HG03103 (cell line): ENCODE results near the gene CCDC81.
"Not testable (repeated sequence)": the region's sequence is repeated elsewhere in the genome, so short reads cannot be mapped to it uniquely, and the experiment has no call there.

ENCODE experiments used
- ATAC-seq: cut with Tn5 transposase; IDR thresholded peaks from one replicate; pipeline ENCODE4 v1.9.1; 2021; ENCODE audit warnings: low read depth; ENCODE audit not compliant: unreplicated experiment

CCDC81 gene

DNA sequence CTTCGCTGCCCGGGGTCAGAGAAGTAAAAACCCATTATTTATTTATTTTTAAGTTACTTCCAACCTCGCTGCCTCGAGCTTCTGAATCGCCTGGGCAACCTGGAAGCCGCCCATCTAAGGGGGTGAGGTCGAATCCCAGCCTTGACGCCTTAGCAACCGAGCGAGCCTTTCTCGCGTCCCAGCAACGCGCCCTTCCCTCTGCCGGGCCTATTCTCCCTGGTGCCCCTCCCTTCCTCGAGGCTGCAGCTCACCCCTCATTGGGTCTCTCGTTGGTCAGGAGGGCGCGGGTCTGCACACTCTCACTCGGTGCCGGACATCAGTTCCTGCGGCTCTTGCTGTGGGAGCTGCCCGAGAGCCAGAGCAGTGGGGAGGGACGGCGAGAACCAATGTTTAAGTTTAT lies at the start of gene CCDC81:
TSS of gene CCDC81 (plus strand) at position 302 of the 400 bp plus-strand sequence. CDS start 277 bp downstream, outside the sequence.
- no peak for ATAC-seq

DNA sequence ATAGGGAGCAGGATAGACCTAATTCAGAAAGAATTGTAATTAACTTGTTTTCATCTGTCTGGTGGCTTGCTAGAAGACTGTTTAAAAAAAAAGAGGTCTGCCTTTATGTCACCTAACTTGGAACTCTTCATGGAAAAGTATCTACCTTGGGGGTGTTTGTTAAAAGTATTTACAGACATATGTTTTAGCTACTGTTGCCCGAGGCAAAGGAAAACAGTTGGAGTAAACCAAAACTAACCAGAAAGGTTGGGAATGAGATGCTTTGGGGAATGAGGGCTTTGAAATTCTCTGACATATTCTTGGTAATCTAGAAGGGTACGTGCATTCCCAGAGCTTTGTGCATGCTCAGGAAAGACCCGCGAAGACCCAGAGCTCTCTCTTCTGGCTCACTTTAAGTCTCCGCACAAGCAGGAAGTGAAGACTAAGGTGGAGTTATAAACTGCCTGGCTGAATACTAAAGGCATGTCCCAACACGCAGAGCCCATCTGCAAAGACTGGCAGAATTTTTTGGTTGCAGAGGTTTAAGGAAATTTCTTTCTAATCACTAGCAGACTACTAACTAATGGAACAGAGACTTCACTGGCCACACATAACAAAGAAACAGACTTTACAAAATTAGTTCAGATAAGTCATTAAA lies 39.4 kb upstream of the CCDC81 start:
- no peak for ATAC-seq

DNA sequence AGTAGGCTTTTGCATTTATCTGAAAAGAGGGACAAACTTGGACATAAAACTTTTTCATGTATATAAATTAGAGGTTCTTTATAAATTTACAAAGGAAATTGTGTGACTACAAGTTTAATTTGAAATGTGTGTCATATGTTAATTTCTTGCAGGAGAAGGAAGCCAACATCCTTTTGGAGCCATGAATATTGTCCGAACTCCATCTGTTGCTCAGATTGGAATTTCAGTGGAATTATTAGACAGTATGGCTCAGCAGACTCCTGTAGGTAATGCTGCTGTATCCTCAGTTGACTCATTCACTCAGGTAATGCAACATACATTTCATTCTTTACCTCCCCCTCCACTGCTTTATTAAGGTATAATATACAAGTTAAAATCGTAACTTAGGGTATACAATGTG lies 37.5 kb upstream of the CCDC81 start:
- no peak for ATAC-seq

- ATAC-seq, result no peak
These were observed 33.3 kb upstream of the CCDC81 start for GRCh38 chr11:86341382-86341781.

- no peak for ATAC-seq
These were observed 28.2 kb upstream of the CCDC81 start for GRCh38 chr11:86346513-86346912.

GRCh38 chr11:86355256-86355655 lies 19.4 kb upstream of the CCDC81 start:
- ATAC-seq, result no peak

GRCh38 chr11:86357412-86357811 lies 17.3 kb upstream of the CCDC81 start:
- ATAC-seq, result not testable (repeated sequence)

GRCh38 chr11:86358720-86359119 lies 16.0 kb upstream of the CCDC81 start:
- no peak for ATAC-seq

DNA sequence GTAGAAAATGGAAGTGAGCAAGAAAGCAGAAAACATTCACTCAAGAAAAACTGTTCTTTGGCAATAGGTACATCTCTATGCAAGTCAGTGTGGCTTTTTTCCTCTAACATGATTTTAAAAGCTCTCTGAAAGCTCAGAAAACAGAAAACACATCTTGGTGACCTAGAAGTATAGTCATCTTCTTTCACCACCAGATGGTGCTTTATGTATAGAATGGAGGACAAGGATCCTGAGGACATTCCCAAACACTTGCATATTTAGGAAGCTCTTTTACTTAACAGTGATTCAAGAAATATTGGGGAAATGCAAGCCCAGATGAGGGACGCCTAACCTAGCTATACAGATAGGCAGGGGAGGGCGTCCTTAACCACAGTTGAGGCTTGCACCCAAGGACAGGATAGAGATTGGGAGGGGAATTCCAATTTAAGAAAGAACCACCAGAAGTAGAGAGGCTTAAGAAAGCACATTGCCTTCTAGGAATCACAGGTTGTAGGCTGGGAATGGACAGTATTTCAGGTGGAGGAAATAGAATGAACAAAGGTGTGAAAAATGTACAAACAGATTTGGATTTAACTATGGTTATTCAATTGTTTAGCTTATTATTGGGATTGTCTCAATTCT lies 13.8 kb upstream of the CCDC81 start:
- ATAC-seq, result no peak

GRCh38 chr11:86363424-86363823 lies 11.3 kb upstream of the CCDC81 start:
- no peak for ATAC-seq

DNA sequence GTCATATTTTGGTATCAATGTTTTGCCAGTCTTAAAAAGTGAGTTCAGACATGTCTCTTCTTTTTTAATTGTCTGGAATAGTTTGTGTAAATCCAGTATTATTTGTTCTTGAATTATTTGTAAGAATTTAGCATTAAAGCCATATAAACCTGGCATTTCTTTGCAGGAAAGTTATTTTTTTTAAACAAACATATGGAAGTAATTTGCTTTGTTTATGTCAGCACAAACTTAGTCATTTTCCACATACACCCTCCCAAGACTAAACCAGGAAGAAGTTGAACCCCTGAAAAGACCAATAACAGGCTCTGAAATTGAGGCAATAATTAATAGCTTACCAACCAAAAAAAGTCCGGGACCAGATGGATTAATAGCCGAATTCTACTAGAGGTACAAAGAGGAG lies 9.1 kb upstream of the CCDC81 start:
- ATAC-seq, result no peak

GRCh38 chr11:86369668-86370067 lies 5.0 kb upstream of the CCDC81 start:
- ATAC-seq, result no peak

DNA sequence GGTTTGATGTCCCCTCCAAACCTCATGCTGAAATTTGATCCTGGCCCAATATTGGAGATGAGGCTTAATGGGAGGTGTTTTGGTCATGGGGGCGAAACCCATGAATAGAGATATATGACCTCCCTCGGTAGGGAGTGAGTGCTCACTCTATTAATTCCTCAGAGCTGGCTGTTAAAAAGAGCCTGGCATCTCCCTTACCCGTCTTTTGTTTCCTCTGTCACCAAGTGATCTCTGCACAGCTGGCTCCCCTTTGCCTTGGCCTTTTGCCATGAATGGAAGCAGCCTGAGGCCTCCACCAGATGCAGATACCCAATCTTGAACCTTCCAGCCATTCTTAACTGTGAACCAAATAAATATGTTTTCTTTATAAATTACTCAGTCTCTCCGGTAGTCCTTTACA lies 4.5 kb upstream of the CCDC81 start:
- no peak for ATAC-seq

DNA sequence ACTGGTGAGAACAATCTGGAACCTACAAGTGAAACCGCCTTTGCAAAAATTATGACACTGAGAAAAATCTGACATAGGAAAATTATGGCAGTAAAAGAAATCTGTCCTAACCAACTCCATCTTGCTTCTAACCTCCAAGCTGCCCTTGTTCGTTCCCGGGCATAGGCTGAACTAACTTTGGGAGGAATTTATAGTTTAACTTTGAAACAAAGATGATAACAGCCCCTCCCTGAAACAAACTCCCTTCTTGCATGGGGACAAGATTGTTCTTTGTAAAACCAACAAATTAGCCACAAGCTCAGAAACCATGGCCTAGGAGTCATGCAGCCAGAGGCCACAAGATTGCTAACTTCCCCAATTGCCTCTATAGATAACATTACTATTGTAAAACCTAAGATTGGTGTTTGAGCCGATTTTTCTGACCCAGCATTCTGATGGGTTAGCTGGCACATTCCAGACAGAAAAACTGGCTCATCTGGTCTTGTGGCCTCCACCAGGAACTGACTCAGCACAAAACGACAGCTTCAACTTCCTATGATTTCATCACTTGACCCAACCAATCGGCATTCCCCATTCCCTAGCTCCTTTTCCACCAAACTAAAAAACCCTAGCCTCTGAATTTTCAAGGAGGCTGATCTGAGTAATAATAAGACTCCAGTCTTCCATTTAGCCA lies 3.6 kb upstream of the CCDC81 start:
- ATAC-seq, result no peak

- ATAC-seq, result no peak
These were observed 2.6 kb upstream of the CCDC81 start for GRCh38 chr11:86372041-86372440.

- ATAC-seq, result no peak
These were observed 2.1 kb upstream of the CCDC81 start for GRCh38 chr11:86372586-86372985.

DNA sequence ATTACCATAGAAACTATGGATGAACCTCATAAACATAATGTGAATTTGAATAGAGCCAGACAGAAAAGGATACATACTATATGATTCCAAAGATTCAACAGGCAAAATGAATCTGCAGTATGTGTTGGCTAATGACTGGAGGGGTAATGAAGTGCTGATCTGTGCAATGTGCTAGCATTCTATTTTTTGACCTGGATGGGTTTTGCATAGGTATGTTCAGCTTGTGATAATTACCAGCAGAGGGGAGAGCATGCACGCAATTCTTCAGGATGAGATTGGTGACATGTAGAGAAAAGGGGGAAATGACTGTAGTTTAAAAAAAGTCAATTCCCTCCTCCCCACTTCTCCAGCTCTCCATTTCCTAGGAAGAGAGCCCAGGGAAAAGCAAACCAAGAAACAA lies 618 bp upstream of the CCDC81 start:
- no peak for ATAC-seq

DNA sequence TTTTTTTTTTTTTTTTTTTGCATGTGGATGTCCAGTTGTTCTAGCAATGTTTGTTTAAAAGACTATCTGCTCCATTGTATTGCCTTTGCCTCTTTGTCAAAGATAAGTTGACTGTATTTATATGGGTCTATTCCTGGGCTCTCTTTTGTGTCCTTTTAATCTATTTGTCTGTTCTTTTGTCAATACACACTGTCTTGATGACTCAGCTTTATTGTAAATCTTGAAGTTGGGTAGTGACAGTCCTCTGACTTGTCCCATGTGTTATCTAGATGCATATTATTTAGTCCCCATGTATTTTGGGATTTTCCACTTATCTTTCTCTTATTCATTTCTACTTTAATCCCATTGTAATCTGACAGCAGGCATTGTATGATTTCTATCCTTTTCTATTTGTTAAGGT lies 3.3 kb downstream of the CCDC81 start:
- ATAC-seq, result no peak

GRCh38 chr11:86380295-86381059 lies 5.8 kb downstream of the CCDC81 start:
- no peak for ATAC-seq

- no peak for ATAC-seq
These were observed 8.6 kb downstream of the CCDC81 start for GRCh38 chr11:86383041-86383955.
